Measurements from ENCODE around the gene HCFC1.

The HCFC1 gene

DNA sequence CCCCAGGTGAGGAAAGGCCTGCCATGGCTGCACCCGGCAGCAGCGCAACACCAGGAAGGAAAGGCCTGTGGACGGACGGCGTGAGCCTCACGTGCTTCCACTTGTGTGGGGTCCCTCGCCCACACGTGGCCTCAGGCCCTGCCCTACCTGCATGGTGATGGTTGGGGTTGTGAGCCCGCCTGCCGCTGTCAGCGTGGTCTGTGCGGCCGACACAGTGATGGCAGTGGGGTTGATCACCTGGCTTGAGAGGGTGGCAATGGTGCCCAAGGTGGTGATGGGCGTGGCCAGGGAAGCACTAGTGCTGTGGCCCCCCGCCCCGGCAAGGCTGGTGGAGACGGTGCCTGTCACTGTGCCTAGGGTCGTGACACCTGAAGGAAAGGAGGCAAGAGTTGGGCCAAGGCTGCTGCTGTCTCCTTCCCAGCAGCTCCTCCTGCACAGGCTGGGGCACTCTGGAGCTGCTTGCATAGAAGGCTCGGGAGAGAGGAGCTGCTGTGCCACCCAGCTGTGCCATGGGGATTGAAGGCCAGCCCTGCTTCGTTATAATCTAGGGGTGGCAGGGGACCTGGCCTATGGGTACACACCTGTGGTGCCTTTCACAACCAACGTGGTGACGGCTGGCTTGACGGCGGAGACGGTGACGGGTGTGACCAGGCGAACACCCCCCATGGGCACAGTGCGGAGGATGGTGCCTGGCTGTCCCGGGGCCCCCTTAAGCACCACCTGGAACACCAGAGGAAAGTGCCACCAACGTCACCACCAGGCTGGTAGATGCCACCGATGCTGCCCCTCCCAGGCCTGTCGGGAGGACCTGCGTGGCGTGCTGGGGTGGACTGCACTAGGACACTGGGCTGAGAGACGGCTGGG, 15.3 kb downstream of the HCFC1 start:
- no peak for DNase-seq

DNA sequence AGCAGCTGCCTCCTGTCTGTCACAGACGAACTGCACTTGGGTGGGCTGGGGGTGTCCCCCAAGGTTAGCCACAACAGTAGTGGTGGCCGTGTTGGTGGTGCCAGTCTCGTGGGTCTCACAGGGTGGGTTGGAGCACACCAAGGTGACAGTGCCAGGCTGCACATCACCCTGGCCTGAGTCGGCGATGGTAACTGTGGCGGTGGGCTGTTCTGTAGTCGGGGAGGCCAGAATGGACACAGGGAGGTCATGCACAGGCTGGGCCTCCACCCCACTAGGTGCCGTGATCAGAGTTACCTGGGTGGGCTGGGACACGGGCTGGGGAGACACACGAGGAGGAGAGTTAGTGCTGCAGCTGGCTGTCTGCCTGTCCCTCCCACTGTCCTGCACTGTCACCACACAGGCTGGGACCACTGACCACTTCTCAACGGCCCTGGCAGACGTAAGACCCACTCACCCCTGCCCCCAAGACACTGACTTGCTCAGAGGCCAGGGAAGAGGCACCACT, 16.3 kb downstream of the HCFC1 start:
- no peak for DNase-seq

- DNase-seq: no peak
Observed at GRCh38 chrX:153954558-153955227, 16.9 kb downstream of the HCFC1 start.

- DNase-seq: no peak
Observed at GRCh38 chrX:153953892-153954557, 17.6 kb downstream of the HCFC1 start.

GRCh38 chrX:153953342-153953830, 18.2 kb downstream of the HCFC1 start:
- DNase-seq: peak; percentile 48 to 84 (median 72)

DNA sequence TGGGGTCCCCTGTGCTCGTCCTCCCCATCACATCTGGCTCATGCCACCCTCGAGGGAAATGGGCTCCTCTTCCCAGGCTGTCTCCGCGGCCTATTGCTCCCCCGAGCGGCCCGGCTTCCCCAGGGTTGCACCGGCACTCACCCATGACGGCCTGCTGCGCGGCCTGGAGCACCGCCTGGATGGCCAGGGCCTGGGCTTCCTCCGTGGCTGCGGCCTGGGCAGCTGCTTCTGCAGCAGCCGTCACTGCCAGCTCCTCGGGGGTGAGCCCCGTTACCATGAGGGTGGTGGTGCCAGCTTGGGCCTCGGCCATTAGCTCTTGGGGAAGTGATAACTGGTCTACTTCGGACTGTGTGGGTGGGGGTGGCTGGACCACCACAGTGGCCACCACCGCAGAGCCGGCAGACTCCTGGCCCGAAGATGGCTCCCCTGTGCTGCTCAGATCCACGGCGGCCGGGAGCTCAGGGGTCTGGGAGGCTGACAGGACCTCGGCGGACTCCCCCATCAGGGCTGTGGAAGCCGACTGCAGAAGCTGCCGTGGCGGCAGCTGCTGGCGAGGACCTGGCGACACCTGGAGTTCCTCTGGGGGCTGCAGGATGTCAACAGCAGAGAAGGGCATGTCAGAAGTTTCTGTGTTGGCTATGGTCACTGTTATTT, 19.1 kb downstream of the HCFC1 start:
- no peak for DNase-seq

DNA sequence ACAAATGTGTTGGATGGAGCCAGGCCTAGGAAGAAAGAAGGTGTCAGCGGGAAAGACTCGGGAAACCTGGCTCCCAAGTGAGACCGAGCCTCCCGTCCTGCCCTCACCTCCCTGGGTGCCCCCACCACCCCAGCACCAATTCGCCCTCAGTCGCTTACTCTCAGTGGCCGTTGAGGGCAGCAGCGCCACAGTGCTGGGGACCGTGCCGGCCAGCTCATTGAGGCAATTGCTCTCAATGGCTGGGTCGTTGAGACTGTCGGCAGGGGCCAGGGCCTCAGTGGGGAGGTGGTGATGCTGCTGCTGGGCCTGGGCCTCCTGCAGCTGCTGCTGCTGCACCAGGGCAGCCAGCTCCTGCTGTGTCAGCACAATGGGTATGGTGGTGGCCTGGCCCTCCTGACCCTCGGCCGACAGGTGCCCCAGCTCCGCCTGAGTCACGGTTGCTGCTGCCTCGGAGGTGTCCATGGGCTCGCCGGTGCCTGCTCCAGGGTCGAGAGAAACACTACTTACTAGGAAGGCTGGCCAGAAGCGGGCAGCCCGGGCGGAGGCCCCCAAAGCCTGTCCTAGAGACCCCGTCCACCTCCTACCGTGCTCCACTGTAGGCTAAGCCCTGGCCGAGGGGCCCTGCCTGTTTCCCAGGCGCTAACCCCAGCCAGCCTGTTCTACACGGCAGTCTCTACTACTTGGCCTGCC, 19.8 kb downstream of the HCFC1 start:
- no peak for DNase-seq

GRCh38 chrX:153950127-153950526, 21.5 kb downstream of the HCFC1 start:
- DNase-seq: no peak

- no peak for DNase-seq
Observed at GRCh38 chrX:153948847-153949805, 22.5 kb downstream of the HCFC1 start.

- no peak for DNase-seq
Observed at GRCh38 chrX:153948002-153948466, 23.6 kb downstream of the HCFC1 start.

- peak; percentile 63 to 81 (median 68) for DNase-seq
Observed at GRCh38 chrX:153947009-153947769, 24.4 kb downstream of the HCFC1 start.

DNA sequence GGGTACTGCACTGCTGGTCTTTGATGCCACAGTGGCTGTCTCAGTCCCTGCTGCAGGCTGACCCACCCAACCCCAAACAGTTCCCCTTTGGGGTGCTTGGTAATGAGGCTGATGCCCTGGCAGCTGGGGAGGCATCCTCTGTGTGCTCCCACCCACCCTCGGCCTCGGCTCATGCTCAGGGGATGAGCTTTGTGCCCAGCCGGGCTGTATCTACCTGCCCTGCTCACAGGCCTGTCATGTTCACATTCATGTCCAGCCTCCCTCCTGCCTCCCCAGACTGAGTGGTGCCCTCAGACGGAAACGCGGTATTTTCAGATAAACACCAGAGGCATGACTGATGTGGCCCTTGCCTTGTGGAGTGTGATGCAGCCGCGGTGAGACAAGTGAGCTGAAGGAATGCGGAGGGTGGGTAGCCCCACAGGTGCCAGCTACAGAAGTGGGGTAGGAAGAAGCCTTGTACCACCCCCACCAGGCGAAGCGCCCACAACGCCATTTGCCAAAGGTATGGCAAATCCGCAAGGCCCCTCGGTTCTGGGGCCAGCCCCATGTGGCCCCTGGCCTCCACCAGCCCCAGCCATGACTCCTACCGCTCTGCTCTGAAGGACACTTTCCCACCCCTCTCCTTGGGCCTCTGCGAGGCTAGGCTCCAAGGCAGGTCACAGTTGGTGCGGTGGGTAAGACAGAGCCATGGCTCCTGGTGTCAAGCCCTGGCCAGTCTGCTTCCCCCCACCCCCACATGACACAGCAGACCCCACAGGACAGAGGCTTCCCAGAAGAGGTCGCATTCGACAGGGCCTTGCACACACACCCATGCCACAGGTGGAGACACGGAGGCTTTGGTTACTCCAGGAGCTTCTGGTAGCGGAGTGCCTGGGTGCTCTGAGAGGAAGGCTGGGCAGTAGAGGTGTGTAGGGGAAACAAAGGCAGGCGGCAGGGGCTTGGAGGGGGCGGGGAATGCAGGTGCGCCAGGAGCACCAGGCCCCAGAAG, 25.4 kb downstream of the HCFC1 start:
- no peak for DNase-seq

- no peak for DNase-seq
Observed at GRCh38 chrX:153944800-153945150, 26.8 kb downstream of the HCFC1 start.

GRCh38 chrX:153944140-153944799, 27.3 kb downstream of the HCFC1 start, which contains the start of gene RENBP:
RENBP (minus strand) TSS chrX:153944643; CDS start chrX:153944610, 33 bp downstream.
- peak in 5 of 6 experiments; percentile 8 to 39 (median 17) for DNase-seq

- no peak for DNase-seq
Observed at GRCh38 chrX:153941336-153942252, 30.0 kb downstream of the HCFC1 start.

DNA sequence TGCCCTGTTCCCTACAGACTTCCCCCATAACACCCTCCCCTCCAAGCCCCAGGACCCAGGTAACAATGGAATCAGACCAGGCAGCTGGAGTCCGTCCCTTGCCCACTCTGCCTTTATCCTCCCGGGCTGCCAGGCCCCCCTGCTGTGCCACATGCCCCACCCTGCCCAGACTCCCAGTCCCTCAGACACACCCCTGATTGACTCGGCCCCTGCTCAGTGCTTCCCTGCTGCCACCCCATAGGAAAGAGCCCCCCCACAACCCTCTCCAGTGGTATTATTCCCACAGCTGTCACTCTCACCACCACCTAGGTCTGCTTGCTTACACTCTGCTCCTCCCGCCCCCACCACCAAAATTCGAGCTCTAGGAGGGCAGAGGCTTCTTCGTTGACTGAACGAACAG, 32.0 kb downstream of the HCFC1 start:
- DNase-seq: no peak

DNA sequence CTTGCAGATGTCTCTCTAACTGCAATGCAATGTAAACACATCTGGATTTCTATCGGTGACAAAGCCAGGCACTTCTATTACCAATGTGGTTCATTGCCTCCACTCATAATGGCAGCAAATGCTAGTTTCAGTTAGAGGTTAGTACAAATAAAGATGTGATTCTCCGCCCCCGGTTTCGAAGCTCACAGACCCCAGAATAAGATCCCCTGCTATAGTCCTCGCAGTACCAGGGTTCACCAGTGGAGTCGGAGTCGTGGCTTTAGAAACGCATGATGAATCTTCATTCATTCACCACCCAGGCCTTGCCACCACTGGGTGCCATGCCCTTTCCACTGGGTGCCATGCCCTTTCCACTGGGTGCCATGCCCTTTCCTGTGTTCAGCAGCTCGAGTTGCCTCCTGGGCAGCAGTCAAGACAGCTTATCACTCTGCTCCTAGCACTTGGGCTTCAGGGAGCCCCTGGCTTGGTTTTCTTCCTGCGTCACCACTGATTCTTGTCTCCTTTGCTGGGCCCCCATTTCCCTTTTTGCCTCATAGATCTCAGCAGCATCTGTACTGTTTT, 33.3 kb downstream of the HCFC1 start:
- no peak for DNase-seq
